Effector memory CD4-positive, alpha-beta T cell (primary cell): ENCODE results near the gene ANKMY1.
"Not testable (repeated sequence)": the region's sequence is repeated elsewhere in the genome, so short reads cannot be mapped to it uniquely, and the experiment has no call there.

Experiments used
- DNase-seq, 3 donors: peaks; one replicate each; pipeline ENCODE4 v3.0.0-alpha.2; 2020
- H3K27ac ChIP-seq: 2 replicates; pipeline ENCODE4 v1.7.0; 2013; ENCODE audit warnings: mild to moderate bottlenecking, low read length, moderate library complexity; ENCODE audit not compliant: insufficient read depth, poor library complexity, severe bottlenecking
- H3K27me3 ChIP-seq: replicated peaks from 2 replicates; pipeline ENCODE4 v1.7.0; 2013; ENCODE audit warnings: mild to moderate bottlenecking, low read length; ENCODE audit not compliant: insufficient read depth, control insufficient read depth, poor library complexity, severe bottlenecking
- H3K36me3 ChIP-seq: 2 replicates; pipeline ENCODE4 v1.7.0; 2013; ENCODE audit warnings: mild to moderate bottlenecking, low read length, moderate library complexity; ENCODE audit not compliant: control insufficient read depth, insufficient read depth
- H3K4me1 ChIP-seq: 2 replicates; pipeline ENCODE4 v1.7.0; 2013; ENCODE audit warnings: low read length, mild to moderate bottlenecking; ENCODE audit not compliant: control insufficient read depth, insufficient read depth, poor library complexity, severe bottlenecking
- H3K4me3 ChIP-seq: 2 replicates; pipeline ENCODE4 v1.7.0; 2013; ENCODE audit warnings: low read length, low read depth, mild to moderate bottlenecking; ENCODE audit not compliant: insufficient read depth, poor library complexity, severe bottlenecking
- H3K9me3 ChIP-seq: 2 replicates; pipeline ENCODE4 v1.7.0; 2013; ENCODE audit warnings: mild to moderate bottlenecking, low read length, moderate library complexity; ENCODE audit not compliant: control insufficient read depth

Gene ANKMY1

DNA sequence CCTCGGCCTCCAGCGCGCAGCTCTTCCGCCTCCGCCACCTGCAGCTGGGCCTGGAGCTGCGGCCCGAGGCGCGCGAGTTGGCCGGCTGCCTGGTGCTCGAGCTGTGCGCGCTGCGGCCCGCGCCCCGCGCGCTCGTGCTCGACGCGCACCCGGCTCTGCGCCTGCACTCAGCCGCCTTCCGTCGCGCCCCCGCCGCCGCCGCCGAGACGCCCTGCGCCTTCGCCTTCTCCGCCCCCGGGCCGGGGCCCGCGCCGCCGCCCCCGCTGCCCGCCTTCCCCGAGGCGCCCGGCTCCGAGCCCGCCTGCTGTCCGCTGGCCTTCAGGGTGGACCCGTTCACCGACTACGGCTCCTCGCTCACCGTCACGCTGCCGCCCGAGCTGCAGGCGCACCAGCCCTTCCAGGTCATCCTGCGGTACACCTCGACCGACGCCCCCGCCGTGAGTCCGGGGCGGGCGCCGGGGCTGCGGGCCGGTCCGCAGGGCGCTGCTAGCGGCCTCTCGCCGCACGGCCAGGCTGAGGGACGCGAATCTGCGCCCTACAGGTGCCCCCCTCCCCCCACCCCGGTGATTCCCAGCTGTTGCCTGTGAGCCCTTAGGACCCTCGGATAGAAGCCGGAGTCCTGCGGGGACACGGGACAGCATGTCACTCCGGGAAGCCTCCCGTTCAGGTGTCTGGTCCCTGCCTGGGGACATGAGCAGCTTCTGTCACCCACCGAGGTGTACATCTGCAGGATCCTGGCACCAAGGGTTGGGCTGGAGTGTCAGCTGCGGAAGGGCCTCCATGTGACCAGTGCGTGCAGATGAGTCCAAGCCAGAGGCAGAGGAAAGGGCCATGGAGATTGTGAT lies 11.1 kb upstream of the ANKMY1 start:
- H3K27ac ChIP-seq: peak overlapping the region; percentile 68

DNA sequence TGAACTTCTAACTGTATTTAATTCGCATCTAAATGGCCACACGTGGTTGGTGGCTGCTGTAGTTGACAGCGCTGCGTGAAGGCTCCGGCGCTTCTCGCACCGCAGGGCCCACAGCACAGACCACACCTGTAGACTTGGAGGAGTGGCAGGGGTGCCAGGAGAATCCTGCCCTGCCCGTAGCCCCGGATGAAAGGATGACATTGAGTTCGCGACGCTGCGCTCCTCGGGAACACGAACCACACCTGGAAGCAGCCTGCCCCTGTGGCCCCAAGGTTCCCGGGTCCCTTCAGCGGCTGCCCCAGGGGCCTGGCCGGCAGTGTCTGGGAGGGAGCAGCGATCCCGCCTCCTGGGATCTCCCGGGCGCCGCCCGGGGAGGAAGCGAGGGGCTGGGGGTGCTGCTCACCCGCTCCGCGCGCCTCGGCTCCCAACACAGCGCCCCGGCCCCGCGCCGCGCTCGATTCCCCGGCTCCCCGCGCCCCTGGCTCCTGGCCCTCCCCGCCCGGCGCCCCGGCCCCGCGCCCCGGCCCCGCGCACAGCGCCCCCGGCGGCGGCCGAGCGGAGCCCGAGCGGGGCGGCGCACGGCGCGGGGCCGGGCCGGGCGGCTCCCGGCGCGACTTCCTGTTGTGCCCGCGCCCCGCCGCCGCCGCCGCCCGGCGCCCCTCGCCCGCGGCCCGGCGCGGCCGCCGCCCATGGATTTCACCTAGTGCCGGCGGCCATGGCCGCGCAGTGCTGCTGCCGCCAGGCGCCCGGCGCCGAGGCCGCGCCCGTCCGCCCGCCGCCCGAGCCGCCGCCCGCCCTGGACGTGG lies 10.3 kb upstream of the ANKMY1 start, which contains the start of gene RNPEPL1:
TSS of gene RNPEPL1 (plus strand) at position 613 of the 806 bp plus-strand sequence. CDS start at position 716, 103 bp downstream.
- H3K27ac ChIP-seq: peak within 1 kb of the TSS; percentile 95
- DNase-seq: peak; percentile 38 to 45 (median 42)
- H3K4me1 ChIP-seq: peaks cover 74% of the 10 kb centered on the region
- H3K36me3 ChIP-seq: peaks cover 18% of the 10 kb centered on the region
- no peaks in the 10 kb centered on the region for H3K9me3 ChIP-seq
- peak within 1 kb of the TSS; percentile 77 for H3K4me3 ChIP-seq
- H3K27me3 ChIP-seq: no peaks in the 10 kb centered on the region

More for the DNA sequence above, 11.1 kb upstream of the ANKMY1 start:
- Histone ChIP-seq H3K36me3 (peaks cover 26% of the 10 kb centered on the region), H3K4me3 (peak overlapping the region; percentile 77), H3K27me3 (no peaks in the 10 kb centered on the region), H3K9me3 (no peaks in the 10 kb centered on the region), H3K4me1 (peaks cover 66% of the 10 kb centered on the region)
- DNase-seq: peak; percentile 39 to 40 (median 39)

DNA sequence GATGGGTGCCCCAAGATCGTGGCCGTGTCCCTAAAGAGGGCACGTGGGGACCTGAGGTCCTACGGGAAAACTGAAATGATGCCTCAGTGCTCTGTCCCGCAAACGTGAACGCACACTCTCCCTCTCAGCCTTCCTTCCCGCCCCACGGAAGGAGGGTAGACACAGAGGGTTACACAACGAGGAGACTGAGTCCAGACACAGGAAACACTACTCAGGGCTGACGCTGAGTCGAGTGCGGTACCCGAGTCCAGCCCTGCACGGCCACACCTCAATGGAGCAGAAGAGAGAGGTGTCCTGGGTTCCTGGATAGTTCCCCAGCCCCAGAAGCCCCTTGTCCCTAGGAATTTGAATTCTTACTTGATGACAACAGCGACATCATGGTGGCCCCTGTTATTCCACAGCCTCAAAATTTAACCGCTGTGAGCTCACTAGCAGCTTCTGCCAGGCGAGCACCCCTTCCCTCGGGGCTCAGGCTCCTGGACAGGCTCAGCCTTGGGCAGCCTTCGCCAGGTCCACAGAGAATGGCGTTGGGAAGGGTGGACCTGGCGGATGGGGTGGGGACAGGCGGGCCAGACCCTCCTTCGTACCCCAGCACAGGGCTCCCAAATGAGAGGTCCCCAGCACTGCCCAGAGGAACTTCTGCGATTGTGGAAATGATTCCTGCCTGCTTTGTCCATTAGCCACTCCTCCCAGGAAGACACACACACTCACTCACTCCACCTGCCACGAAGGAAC lies 9.5 kb upstream of the ANKMY1 start:
- Histone ChIP-seq H3K36me3 (peaks cover 10% of the 10 kb centered on the region), H3K27me3 (no peaks in the 10 kb centered on the region), H3K4me3 (peak overlapping the region; percentile 63), H3K27ac (peak overlapping the region; percentile 95), H3K9me3 (no peaks in the 10 kb centered on the region), H3K4me1 (peaks cover 81% of the 10 kb centered on the region)
- DNase-seq: peak; percentile 43 to 49 (median 45)

- Histone ChIP-seq H3K36me3 (peaks cover 3% of the 10 kb centered on the region), H3K27me3 (no peaks in the 10 kb centered on the region), H3K27ac (peak overlapping the region; percentile 95), H3K4me1 (peaks cover 85% of the 10 kb centered on the region), H3K4me3 (peak overlapping the region; percentile 63), H3K9me3 (no peaks in the 10 kb centered on the region)
- DNase-seq: peak; percentile 90 to 93 (median 92)
These were observed 8.7 kb upstream of the ANKMY1 start for GRCh38 chr2:240566203-240567136.

- Histone ChIP-seq H3K9me3 (no peaks in the 10 kb centered on the region), H3K27me3 (no peaks in the 10 kb centered on the region), H3K36me3 (no peaks in the 10 kb centered on the region), H3K4me1 (peaks cover 81% of the 10 kb centered on the region), H3K27ac (peak overlapping the region; percentile 95), H3K4me3 (peak overlapping the region; percentile 51)
- DNase-seq: peak; percentile 90 to 95 (median 92)
These were observed 7.8 kb upstream of the ANKMY1 start for GRCh38 chr2:240565333-240566202.

DNA sequence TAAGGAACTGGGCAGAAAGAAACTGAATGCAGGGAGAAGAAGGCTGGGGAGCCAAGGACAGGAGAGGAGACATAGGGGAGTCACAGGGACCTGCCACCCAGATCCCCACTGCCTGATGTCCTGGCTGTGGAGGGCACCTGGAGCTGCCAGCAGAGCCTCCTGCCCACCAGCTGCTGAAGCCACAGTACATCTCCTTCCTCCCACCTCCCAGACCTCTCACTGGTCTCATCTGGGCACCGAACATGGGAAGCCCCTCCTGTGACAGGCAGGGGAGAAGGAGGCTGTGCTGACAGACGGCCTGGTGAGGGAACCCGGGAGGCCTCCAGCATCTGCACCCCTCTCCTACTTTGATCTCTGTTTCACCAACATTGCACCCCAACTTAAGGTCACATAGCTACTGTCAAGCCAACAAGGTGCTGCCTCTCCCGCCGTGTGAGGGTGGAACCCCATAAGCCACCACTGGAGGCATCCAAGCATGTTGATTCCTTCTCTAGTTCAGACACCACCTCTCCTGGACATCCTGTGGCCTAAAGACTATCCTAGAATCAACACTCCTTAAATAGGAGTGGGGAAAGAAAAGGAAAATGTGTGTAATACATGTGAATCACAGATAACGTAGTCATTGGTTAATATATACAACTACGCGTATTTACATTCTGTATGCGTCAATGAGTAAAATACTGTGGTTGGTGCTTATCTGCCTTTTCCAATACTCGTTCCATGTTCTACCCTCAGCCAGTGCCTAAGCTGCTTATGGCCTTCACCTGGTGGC lies 7.0 kb upstream of the ANKMY1 start:
- H3K27ac ChIP-seq: peak overlapping the region; percentile 95
- DNase-seq: no peak

DNA sequence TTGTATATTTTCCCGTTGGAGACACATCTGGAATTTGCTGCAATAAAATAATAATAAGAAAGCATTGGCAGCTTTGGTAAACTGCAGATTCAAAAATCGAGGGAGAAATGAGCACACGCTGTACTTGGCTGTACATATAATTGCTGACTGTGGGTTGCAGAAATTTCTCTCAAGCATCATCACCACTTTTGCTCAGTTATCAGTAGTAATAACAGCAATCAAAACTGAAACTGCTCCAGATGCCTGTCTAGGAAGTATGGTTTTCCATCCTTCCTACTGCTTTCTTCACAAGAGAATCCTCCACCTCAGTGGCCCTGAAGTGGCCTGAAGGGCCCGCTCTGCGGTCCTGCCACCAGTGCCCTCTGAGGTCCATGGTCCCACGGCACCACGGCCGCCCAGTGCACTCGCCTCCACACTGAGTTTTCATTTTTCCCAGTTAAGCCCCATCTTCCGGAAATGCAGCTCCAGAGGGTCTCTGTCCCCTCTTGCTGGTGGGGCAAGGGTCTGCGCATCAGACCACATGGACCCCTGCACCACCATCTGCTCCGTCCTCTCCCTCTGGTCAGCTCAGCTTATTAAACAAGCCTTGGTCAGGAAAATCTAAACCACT lies 6.3 kb upstream of the ANKMY1 start:
- no peak for DNase-seq
- Histone ChIP-seq H3K27ac (peak overlapping the region; percentile 95), H3K4me3 (no peak overlapping the region)

More for the DNA sequence above, 7.0 kb upstream of the ANKMY1 start:
- Histone ChIP-seq H3K27me3 (no peaks in the 10 kb centered on the region), H3K9me3 (no peaks in the 10 kb centered on the region), H3K36me3 (no peaks in the 10 kb centered on the region), H3K4me1 (peaks cover 78% of the 10 kb centered on the region), H3K4me3 (peak overlapping the region; percentile 51)

DNA sequence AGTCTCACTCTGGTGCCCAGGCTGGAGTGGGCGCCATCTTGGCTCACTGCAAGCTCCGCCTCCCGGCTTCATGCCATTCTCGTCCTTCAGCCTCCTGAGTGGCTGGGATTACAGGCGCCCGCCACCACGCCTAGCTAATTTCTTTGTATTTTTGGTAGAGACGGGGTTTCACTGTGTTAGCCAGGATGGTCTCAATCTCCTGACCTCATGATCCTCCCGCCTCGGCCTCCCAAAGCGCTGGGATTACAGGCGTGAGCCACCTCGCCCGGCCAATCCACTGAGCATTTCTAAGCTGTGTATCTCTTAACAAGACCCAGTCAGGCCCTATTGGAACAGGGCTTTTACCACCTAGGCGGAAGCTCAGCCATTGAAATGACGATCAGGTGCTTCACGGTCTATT lies 5.4 kb upstream of the ANKMY1 start:
- not testable (repeated sequence) for H3K9me3 ChIP-seq, H3K27me3 ChIP-seq, DNase-seq, H3K27ac ChIP-seq, H3K36me3 ChIP-seq, H3K4me3 ChIP-seq
- peaks cover 79% of the 10 kb centered on the region for H3K4me1 ChIP-seq

More for the DNA sequence above, 6.3 kb upstream of the ANKMY1 start:
- no peaks in the 10 kb centered on the region for H3K27me3 ChIP-seq
- no peaks in the 10 kb centered on the region for H3K36me3 ChIP-seq
- peaks cover 78% of the 10 kb centered on the region for H3K4me1 ChIP-seq
- H3K9me3 ChIP-seq: no peaks in the 10 kb centered on the region
